Measurements from ENCODE around the gene SCO2. TPM values are rescaled to one million over a fixed set of nuclear protein-coding genes. Genes with fewer than 3 reads are reported as not detected.
A peak's percentile ranks its signal among the peaks of the same experiment; 100 is the strongest.

The SCO2 gene
- total and polyA plus RNA-seq, 12 donors = 0.57 to 2.8 (median 1.1) TPM; not detected in 7

DNA sequence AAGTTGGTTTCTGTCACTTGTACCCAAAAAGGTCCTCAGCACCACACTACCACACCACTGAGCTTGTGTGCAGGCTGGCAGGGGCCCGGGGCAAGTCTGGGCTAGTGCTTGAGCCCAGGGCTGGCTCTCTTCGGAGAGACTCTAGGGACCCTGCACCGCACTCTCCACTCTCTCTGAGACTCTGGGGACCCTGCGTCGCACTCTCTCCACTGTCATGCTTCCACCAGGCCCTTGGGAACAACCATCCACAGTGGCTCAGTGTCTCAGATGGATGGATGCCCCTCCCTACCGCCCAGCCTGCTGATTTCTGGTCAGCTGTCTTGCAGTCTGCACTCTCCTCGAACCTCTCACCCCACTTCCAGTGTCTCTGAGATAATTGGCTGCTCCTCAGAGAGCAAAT is 48.5 kb downstream of the SCO2 start:
- TF ChIP-seq CTCF (IDR thresholded peaks at IDR 0.05) = no peak

DNA sequence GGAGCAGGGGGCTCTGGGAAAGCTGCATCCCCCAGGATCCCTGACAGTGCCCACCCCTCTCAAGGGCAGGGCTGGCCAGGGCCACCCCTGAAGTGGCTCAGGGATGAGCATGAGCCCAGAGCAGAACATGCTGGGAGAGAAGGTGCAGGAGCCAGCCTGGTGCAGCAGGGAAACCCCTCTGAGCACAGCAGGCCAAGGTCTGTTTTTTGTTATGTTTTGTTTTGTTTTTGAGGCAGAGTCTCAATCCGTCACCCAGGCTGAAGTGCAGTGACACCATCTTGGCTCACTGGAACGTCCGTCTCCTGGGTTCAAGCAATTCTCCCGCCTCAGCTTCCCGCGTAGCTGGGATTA is 49.8 kb downstream of the SCO2 start:
- H3K36me3 ChIP-seq = peaks cover 0 to 4% (median 0%) of the 10 kb centered on the region in 9 donors
- H3K27ac ChIP-seq = peak overlapping the region in 5 of 10 donors; percentile 70 to 90 (median 83)
- intact Hi-C loops (cut with DNase I) = loop anchor here in 3 of 10 donors (1.0 to 2.0 kb wide), 2 partner anchors 31 to 32 kb away; partner anchors contain the start of gene LMF2 (in 3 of the 3)
- H3K4me1 ChIP-seq = peaks cover 22 to 42% (median 40%) of the 10 kb centered on the region in 9 donors
- 90 to 91% methylated on average over 6 of the region's 6 CpGs for WGBS, 2 donors
- ATAC-seq = peak in 1 of 8 donors; percentile 15
- peak overlapping the region in 9 of 10 donors; percentile 80 to 98 (median 85) for H3K4me3 ChIP-seq
- DNase-seq = no peak
- TF ChIP-seq CTCF (IDR thresholded peaks at IDR 0.05) = no peak
- H3K27me3 ChIP-seq = peaks cover under 1 to 23% (median 19%) of the 10 kb centered on the region in 7 donors
- no peaks in the 10 kb centered on the region for H3K9me3 ChIP-seq

More for the DNA sequence above, 48.5 kb downstream of the SCO2 start:
- 68 to 72% methylated on average over 7 of the region's 7 CpGs for WGBS, 2 donors
- Histone ChIP-seq H3K36me3 (peaks cover 0 to 4% (median 0%) of the 10 kb centered on the region in 9 donors), H3K27me3 (peaks cover 13 to 35% (median 31%) of the 10 kb centered on the region in 7 donors), H3K27ac (no peak overlapping the region), H3K4me1 (peaks cover 16 to 38% (median 34%) of the 10 kb centered on the region in 9 donors), H3K9me3 (no peaks in the 10 kb centered on the region), H3K4me3 (no peak overlapping the region)
- intact Hi-C loops (cut with DNase I) = no loop called here
- DNase-seq (no peak), ATAC-seq (no peak)

DNA sequence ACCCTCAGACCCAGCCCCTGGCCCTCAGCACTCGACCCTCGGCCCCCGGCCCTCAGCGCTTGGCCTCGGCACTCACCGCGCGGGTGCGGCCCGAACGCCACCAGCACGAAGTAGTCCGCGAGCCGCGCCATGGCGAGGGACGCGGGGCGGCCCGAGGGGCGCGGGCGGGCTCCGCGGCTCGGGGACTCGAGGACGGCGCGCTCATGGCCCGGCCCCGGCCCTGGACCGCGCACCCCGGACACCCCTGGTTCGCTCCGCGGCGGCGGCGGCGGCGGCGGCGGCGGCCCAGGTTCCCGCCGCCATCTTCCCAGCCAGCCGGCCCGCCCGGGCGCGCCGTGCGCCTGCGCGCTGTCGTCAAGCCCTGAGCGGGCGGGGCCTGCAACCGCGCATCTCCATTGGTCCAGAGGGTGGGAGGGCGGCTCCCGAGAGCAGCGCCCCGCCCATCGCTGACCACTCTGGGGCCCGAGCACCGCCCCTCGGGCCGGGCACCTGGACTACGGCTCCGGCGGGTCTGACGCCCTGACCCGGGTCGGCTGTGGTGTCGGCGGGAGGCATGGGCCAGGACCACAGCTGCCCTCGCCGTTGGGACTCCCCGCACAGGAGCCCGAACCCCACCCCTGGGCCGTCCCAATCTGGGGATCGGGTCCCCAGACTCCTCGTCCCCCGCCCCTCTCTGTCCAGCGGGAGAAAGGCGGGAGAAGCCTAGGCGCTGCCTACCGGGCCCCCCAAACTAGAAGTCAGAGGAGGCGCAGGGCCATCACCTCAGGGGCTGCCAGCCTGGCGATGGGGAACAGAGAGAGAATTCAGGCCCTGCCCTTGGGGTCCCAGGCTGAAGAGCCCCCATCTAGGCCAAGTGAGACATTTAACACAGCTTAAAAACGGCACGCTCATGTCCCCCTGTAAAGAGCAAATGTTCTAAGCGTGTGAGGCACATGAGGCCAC is 50.4 kb downstream of the SCO2 start, which contains the start of gene SBF1:
Gene SBF1, minus strand, starts transcription at position 326 of the 942 bp plus-strand sequence. Its CDS starts 195 bp downstream, at position 131.
- no peak for TF ChIP-seq CTCF (IDR thresholded peaks at IDR 0.05)
- peaks cover 29 to 48% (median 46%) of the 10 kb centered on the region in 9 donors for H3K4me1 ChIP-seq
- peak; percentile 92 to 94 for DNase-seq
- peak within 1 kb of the TSS in 9 of 10 donors; percentile 68 to 90 (median 80) for H3K27ac ChIP-seq
- no peaks in the 10 kb centered on the region for H3K9me3 ChIP-seq
- peak within 1 kb of the TSS; percentile 72 to 98 (median 84) for H3K4me3 ChIP-seq
- ATAC-seq = peak; percentile 94 to 99 (median 98)
- WGBS, 2 donors = 1 to 2% methylated on average over 80 to 93 of the region's 97 CpGs
- intact Hi-C loops (cut with DNase I) = loop anchor here in 3 of 10 donors (1.0 to 2.0 kb wide), 2 partner anchors 32 kb away; partner anchors contain the start of gene LMF2 (in 3 of the 3)
- H3K36me3 ChIP-seq = peaks cover 0 to 4% (median 0%) of the 10 kb centered on the region in 9 donors
- peaks cover 0 to 16% (median 12%) of the 10 kb centered on the region in 7 donors for H3K27me3 ChIP-seq
